HepG2 (cell line): ENCODE data around the gene PDZD4. TPM values are rescaled to one million over a fixed set of nuclear protein-coding genes. Genes with fewer than 3 reads are reported as not detected.
A peak's percentile ranks its signal among the peaks of the same experiment; 100 is the strongest.

Experiments
- CEBPB ChIP-seq: IDR thresholded peaks from 2 replicates; pipeline ENCODE4 v1.6.1; 2011; ENCODE audit warnings: low read depth, low read length, improper control_type of control experiment, borderline replicate concordance
- HHEX ChIP-seq: IDR thresholded peaks from 2 replicates; pipeline ENCODE4 v1.6.1; 2016; ENCODE audit warnings: control low read depth
- SKI ChIP-seq: fragments of 450-650 bp; IDR thresholded peaks from one replicate; pipeline ENCODE4 v1.6.1; 2018; ENCODE audit warnings: mild to moderate bottlenecking; ENCODE audit not compliant: partially characterized antibody
- XRCC5 ChIP-seq: fragments of 200-400 bp; formaldehyde crosslinking; optimal IDR thresholded peaks from 2 replicates; pipeline ENCODE3; 2017; ENCODE audit warnings: mild to moderate bottlenecking, low read length
- ZNF619 ChIP-seq: sonication (generic); formaldehyde crosslinking; IDR thresholded peaks from 2 replicates; pipeline ENCODE4 v1.4.0; 2020; ENCODE audit warnings: mild to moderate bottlenecking, missing genetic modification reagents
- ZNF83 ChIP-seq: sonication (generic); formaldehyde crosslinking; IDR thresholded peaks from 2 replicates; pipeline ENCODE4 v1.4.0; 2020; ENCODE audit warnings: missing genetic modification reagents, mild to moderate bottlenecking, borderline replicate concordance
- polyA plus RNA-seq, 8 experiments: library from polyadenylated mRNA; depleted of rRNA in 3 of 8; stranded (reverse) in 7 of 8; unstranded in 1 of 8; fragments of >200 nt; fragmentation: Illumina TruSeq in 4 of 8; extraction: Trizol in 4 of 8; gene quantifications; 2 replicates each; pipeline versions ENCODE4 v1.2.1 to v1.2.3, GENCODE V29; 2011 to 2016; ENCODE audit warnings: low read depth in 4 of 8, missing spikeins in 1 of 8, mixed read lengths in 1 of 8; ENCODE audit not compliant: insufficient read depth in 1 of 8
- total RNA-seq, 5 experiments: library from RNA; depleted of rRNA; stranded (reverse); fragments of >200 nt; fragmentation: Illumina TruSeq; extraction: Trizol; gene quantifications; 2 replicates each; pipeline ENCODE4 v1.2.3, GENCODE V29; 2016; ENCODE audit warnings: low read depth in 1 of 5
- TF ChIP-seq, protein P1 (sequence below), 2 experiments: sonication (generic) in 1 of 2; formaldehyde crosslinking in 1 of 2; IDR thresholded peaks; 2 replicates each; pipeline versions ENCODE4 v1.5.1 to v1.6.1; 2011 to 2020; ENCODE audit warnings: borderline replicate concordance in 1 of 2, low read depth in 1 of 2, low read length in 1 of 2, mild to moderate bottlenecking in 1 of 2, missing genetic modification reagents in 1 of 2, moderate library complexity in 1 of 2
- TF ChIP-seq, protein P2 (sequence below): sonication (generic); formaldehyde crosslinking; IDR thresholded peaks from 2 replicates; pipeline ENCODE4 v1.4.0; 2020; ENCODE audit warnings: low read depth, missing genetic modification reagents
- TF ChIP-seq, protein P3 (sequence below): fragments of 450-650 bp; IDR thresholded peaks from 2 replicates; pipeline ENCODE4 v1.6.1; 2017
- TF ChIP-seq, protein P4 (sequence below): sonication (generic); formaldehyde crosslinking; IDR thresholded peaks from 2 replicates; pipeline ENCODE4 v1.4.0; 2020; ENCODE audit warnings: mild to moderate bottlenecking, missing genetic modification reagents
- TF ChIP-seq, protein P5 (sequence below): sonication (generic); formaldehyde crosslinking; IDR thresholded peaks from 2 replicates; pipeline ENCODE4 v1.4.0; 2020; ENCODE audit warnings: missing genetic modification reagents, borderline replicate concordance

Gene PDZD4
- total and polyA plus RNA-seq, 2 of the 13 experiments (the other 11 are each of a cell fraction or from before 2014, with no cell fraction given), result not detected

DNA sequence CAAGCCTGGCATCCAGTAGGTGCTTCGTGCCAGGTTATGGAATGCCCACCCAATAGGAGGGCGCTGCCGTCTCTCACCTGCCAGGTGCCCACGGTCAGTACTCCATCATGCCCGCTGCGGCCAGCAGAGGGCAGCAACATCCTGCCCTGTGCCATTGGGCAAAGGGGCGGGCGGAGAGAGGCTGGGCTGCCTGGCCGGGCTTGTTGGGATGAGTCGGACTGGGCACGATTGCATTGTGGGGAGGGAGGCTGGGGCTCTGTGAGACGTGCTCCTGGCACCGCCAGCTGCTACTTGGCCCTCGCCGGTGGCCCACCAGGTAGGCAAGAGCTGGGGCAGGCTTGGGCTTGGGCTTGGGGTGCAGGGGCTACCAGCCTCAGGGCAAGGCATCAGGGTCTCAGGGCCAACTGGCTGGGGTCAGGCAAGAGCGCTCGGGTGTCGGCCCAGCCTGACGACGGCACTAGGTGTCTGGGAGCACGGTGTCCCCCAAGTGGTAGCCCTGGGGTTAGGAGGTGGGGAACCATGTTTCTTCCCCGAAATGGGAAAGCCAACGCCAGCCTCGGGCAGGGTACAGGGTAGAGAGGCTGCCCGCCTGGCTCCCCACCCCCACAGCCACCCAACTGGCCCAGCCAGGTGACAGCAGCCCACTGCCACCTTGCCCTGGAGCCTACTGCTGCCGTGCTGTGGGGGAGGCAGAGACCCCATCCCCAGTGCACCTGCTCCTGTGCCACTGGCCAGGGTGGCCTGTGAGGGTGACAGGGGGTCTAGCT is 66.2 kb downstream of the PDZD4 start, which contains the start of gene PLXNB3 (continued):
- TF ChIP-seq, protein P1, sequence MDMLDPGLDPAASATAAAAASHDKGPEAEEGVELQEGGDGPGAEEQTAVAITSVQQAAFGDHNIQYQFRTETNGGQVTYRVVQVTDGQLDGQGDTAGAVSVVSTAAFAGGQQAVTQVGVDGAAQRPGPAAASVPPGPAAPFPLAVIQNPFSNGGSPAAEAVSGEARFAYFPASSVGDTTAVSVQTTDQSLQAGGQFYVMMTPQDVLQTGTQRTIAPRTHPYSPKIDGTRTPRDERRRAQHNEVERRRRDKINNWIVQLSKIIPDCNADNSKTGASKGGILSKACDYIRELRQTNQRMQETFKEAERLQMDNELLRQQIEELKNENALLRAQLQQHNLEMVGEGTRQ (IDR thresholded peaks at IDR 0.05; ENCODE audit: low read depth, low read length), result no peak
- TF ChIP-seq, protein P1 (CRISPR knock-in tag; IDR thresholded peaks at IDR 0.05; ENCODE audit: borderline replicate concordance), result no peak
- TF ChIP-seq ZNF83 (CRISPR knock-in tag) (no peak), HHEX (CRISPR knock-in tag) (no peak), XRCC5 (peak; percentile 73), SKI (no peak), CEBPB (no peak), ZNF619 (CRISPR knock-in tag) (no peak)
- TF ChIP-seq, protein P2, sequence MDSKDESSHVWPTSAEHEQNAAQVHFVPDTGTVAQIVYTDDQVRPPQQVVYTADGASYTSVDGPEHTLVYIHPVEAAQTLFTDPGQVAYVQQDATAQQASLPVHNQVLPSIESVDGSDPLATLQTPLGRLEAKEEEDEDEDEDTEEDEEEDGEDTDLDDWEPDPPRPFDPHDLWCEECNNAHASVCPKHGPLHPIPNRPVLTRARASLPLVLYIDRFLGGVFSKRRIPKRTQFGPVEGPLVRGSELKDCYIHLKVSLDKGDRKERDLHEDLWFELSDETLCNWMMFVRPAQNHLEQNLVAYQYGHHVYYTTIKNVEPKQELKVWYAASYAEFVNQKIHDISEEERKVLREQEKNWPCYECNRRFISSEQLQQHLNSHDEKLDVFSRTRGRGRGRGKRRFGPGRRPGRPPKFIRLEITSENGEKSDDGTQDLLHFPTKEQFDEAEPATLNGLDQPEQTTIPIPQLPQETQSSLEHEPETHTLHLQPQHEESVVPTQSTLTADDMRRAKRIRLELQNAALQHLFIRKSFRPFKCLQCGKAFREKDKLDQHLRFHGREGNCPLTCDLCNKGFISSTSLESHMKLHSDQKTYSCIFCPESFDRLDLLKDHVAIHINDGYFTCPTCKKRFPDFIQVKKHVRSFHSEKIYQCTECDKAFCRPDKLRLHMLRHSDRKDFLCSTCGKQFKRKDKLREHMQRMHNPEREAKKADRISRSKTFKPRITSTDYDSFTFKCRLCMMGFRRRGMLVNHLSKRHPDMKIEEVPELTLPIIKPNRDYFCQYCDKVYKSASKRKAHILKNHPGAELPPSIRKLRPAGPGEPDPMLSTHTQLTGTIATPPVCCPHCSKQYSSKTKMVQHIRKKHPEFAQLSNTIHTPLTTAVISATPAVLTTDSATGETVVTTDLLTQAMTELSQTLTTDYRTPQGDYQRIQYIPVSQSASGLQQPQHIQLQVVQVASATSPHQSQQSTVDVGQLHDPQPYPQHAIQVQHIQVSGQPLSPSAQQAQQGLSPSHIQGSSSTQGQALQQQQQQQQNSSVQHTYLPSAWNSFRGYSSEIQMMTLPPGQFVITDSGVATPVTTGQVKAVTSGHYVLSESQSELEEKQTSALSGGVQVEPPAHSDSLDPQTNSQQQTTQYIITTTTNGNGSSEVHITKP (CRISPR knock-in tag), result no peak
- TF ChIP-seq, protein P3, sequence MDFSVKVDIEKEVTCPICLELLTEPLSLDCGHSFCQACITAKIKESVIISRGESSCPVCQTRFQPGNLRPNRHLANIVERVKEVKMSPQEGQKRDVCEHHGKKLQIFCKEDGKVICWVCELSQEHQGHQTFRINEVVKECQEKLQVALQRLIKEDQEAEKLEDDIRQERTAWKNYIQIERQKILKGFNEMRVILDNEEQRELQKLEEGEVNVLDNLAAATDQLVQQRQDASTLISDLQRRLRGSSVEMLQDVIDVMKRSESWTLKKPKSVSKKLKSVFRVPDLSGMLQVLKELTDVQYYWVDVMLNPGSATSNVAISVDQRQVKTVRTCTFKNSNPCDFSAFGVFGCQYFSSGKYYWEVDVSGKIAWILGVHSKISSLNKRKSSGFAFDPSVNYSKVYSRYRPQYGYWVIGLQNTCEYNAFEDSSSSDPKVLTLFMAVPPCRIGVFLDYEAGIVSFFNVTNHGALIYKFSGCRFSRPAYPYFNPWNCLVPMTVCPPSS, result no peak
- TF ChIP-seq, protein P4, sequence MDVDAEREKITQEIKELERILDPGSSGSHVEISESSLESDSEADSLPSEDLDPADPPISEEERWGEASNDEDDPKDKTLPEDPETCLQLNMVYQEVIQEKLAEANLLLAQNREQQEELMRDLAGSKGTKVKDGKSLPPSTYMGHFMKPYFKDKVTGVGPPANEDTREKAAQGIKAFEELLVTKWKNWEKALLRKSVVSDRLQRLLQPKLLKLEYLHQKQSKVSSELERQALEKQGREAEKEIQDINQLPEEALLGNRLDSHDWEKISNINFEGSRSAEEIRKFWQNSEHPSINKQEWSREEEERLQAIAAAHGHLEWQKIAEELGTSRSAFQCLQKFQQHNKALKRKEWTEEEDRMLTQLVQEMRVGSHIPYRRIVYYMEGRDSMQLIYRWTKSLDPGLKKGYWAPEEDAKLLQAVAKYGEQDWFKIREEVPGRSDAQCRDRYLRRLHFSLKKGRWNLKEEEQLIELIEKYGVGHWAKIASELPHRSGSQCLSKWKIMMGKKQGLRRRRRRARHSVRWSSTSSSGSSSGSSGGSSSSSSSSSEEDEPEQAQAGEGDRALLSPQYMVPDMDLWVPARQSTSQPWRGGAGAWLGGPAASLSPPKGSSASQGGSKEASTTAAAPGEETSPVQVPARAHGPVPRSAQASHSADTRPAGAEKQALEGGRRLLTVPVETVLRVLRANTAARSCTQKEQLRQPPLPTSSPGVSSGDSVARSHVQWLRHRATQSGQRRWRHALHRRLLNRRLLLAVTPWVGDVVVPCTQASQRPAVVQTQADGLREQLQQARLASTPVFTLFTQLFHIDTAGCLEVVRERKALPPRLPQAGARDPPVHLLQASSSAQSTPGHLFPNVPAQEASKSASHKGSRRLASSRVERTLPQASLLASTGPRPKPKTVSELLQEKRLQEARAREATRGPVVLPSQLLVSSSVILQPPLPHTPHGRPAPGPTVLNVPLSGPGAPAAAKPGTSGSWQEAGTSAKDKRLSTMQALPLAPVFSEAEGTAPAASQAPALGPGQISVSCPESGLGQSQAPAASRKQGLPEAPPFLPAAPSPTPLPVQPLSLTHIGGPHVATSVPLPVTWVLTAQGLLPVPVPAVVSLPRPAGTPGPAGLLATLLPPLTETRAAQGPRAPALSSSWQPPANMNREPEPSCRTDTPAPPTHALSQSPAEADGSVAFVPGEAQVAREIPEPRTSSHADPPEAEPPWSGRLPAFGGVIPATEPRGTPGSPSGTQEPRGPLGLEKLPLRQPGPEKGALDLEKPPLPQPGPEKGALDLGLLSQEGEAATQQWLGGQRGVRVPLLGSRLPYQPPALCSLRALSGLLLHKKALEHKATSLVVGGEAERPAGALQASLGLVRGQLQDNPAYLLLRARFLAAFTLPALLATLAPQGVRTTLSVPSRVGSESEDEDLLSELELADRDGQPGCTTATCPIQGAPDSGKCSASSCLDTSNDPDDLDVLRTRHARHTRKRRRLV (CRISPR knock-in tag), result no peak
- TF ChIP-seq, protein P5, sequence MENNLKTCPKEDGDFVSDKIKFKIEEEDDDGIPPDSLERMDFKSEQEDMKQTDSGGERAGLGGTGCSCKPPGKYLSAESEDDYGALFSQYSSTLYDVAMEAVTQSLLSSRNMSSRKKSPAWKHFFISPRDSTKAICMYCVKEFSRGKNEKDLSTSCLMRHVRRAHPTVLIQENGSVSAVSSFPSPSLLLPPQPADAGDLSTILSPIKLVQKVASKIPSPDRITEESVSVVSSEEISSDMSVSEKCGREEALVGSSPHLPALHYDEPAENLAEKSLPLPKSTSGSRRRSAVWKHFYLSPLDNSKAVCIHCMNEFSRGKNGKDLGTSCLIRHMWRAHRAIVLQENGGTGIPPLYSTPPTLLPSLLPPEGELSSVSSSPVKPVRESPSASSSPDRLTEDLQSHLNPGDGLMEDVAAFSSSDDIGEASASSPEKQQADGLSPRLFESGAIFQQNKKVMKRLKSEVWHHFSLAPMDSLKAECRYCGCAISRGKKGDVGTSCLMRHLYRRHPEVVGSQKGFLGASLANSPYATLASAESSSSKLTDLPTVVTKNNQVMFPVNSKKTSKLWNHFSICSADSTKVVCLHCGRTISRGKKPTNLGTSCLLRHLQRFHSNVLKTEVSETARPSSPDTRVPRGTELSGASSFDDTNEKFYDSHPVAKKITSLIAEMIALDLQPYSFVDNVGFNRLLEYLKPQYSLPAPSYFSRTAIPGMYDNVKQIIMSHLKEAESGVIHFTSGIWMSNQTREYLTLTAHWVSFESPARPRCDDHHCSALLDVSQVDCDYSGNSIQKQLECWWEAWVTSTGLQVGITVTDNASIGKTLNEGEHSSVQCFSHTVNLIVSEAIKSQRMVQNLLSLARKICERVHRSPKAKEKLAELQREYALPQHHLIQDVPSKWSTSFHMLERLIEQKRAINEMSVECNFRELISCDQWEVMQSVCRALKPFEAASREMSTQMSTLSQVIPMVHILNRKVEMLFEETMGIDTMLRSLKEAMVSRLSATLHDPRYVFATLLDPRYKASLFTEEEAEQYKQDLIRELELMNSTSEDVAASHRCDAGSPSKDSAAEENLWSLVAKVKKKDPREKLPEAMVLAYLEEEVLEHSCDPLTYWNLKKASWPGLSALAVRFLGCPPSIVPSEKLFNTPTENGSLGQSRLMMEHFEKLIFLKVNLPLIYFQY (CRISPR knock-in tag), result no peak
